Mesenchymal stem cell (in vitro differentiated cells and primary cell): ENCODE data around the gene LAMB2.

Experiments used
- DNase-seq: peaks from one replicate; pipeline ENCODE4 v3.0.0-alpha.2; 2013
- H2AFZ ChIP-seq: one replicate; pipeline ENCODE4 v1.6.1; 2013; ENCODE audit warnings: low read depth, mild to moderate bottlenecking, control low read depth, inconsistent platforms, low read length, moderate library complexity
- H2AK5ac ChIP-seq: 2 replicates; pipeline ENCODE4 v1.6.1; 2013; ENCODE audit warnings: low read length, moderate library complexity, mild to moderate bottlenecking, inconsistent platforms; ENCODE audit not compliant: severe bottlenecking
- H2BK120ac ChIP-seq: one replicate; pipeline ENCODE4 v1.6.1; 2013; ENCODE audit warnings: low read depth, mild to moderate bottlenecking, inconsistent platforms, low read length, moderate library complexity
- H2BK12ac ChIP-seq, 2 experiments: one replicate each; pipeline ENCODE4 v1.6.1; 2013; ENCODE audit warnings: inconsistent platforms in 2 of 2, low read length in 2 of 2, mild to moderate bottlenecking in 2 of 2, moderate library complexity in 2 of 2, control low read depth in 1 of 2
- H2BK15ac ChIP-seq: one replicate; pipeline ENCODE4 v1.6.1; 2013; ENCODE audit warnings: mild to moderate bottlenecking, low read depth, inconsistent platforms; ENCODE audit not compliant: poor library complexity, severe bottlenecking
- H2BK5ac ChIP-seq: 2 replicates; pipeline ENCODE4 v1.6.1; 2013; ENCODE audit warnings: low read depth, mild to moderate bottlenecking, low read length, control low read depth, inconsistent platforms; ENCODE audit not compliant: poor library complexity, severe bottlenecking
- H3K14ac ChIP-seq, 2 experiments: one replicate each; pipeline ENCODE4 v1.6.1; 2013; ENCODE audit warnings: inconsistent platforms in 2 of 2, low read length in 2 of 2, control low read depth in 1 of 2, mild to moderate bottlenecking in 1 of 2, moderate library complexity in 1 of 2
- H3K18ac ChIP-seq, 2 experiments: one replicate each; pipeline ENCODE4 v1.6.1; 2013; ENCODE audit warnings: inconsistent platforms in 2 of 2, low read length in 2 of 2, control low read depth in 1 of 2, low read depth in 1 of 2, mild to moderate bottlenecking in 1 of 2
- H3K23ac ChIP-seq, 2 experiments: one replicate each; pipeline ENCODE4 v1.6.1; 2013; ENCODE audit warnings: inconsistent platforms in 2 of 2, low read length in 2 of 2, mild to moderate bottlenecking in 2 of 2, moderate library complexity in 2 of 2, control low read depth in 1 of 2
- H3K27ac ChIP-seq: 2 replicates; pipeline ENCODE4 v1.5.1; 2013; ENCODE audit warnings: mild to moderate bottlenecking, moderate library complexity, low read length, control low read depth, inconsistent platforms; ENCODE audit not compliant: poor library complexity, severe bottlenecking
- H3K27me3 ChIP-seq, 2 experiments: 2 replicates each; pipeline versions ENCODE4 v1.6.1 to v1.7.0; 2013; ENCODE audit warnings: low read length in 2 of 2, mild to moderate bottlenecking in 2 of 2, moderate library complexity in 2 of 2, control low read depth in 1 of 2, inconsistent platforms in 1 of 2; ENCODE audit not compliant: control insufficient read depth in 1 of 2, insufficient read depth in 1 of 2
- H3K36me3 ChIP-seq, 2 experiments: 2 replicates each; pipeline versions ENCODE4 v1.6.1 to v1.7.0; 2013; ENCODE audit warnings: low read length in 2 of 2, control low read depth in 1 of 2, inconsistent platforms in 1 of 2, low read depth in 1 of 2, mild to moderate bottlenecking in 1 of 2; ENCODE audit not compliant: insufficient read depth in 2 of 2, control insufficient read depth in 1 of 2
- H3K4ac ChIP-seq, 2 experiments: one replicate each; pipeline ENCODE4 v1.6.1; 2013; ENCODE audit warnings: inconsistent platforms in 2 of 2, low read length in 2 of 2, mild to moderate bottlenecking in 2 of 2, moderate library complexity in 2 of 2, control low read depth in 1 of 2, low read depth in 1 of 2
- H3K4me1 ChIP-seq: 2 replicates; pipeline ENCODE4 v1.6.1; 2013; ENCODE audit warnings: low read depth, low read length, control low read depth; ENCODE audit not compliant: control insufficient read depth, insufficient read depth
- H3K4me2 ChIP-seq: 2 replicates; pipeline ENCODE4 v1.6.1; 2013; ENCODE audit warnings: low read length, mild to moderate bottlenecking, inconsistent platforms; ENCODE audit not compliant: poor library complexity, severe bottlenecking
- H3K4me3 ChIP-seq, 2 experiments: 2 replicates each; pipeline versions ENCODE4 v1.5.1 to v1.7.0; 2013; ENCODE audit warnings: low read length in 2 of 2, mild to moderate bottlenecking in 2 of 2, control low read depth in 1 of 2, low read depth in 1 of 2; ENCODE audit not compliant: insufficient read depth in 1 of 2
- H3K79me1 ChIP-seq: replicated peaks from 2 replicates; pipeline ENCODE4 v1.6.1; 2013; ENCODE audit warnings: mild to moderate bottlenecking, control low read depth, low read length, inconsistent platforms; ENCODE audit not compliant: poor library complexity, severe bottlenecking
- H3K9ac ChIP-seq: 2 replicates; pipeline ENCODE4 v1.7.0; 2013; ENCODE audit warnings: mild to moderate bottlenecking, low read length, moderate library complexity
- H3K9me3 ChIP-seq: 2 replicates; pipeline ENCODE4 v1.7.0; 2013; ENCODE audit warnings: mild to moderate bottlenecking, low read length; ENCODE audit not compliant: control insufficient read depth
- H4K8ac ChIP-seq: one replicate; pipeline ENCODE4 v1.6.1; 2013; ENCODE audit warnings: inconsistent platforms, mild to moderate bottlenecking, low read length, moderate library complexity
- H4K91ac ChIP-seq: one replicate; pipeline ENCODE4 v1.6.1; 2013; ENCODE audit warnings: mild to moderate bottlenecking, low read length, inconsistent platforms
- WGBS: methylation state at CpG from one replicate; pipeline ENCODE4 v1.1.7; 2013; ENCODE audit warnings: mixed read lengths; 5-methylcytosine and 5-hydroxymethylcytosine counted together

The LAMB2 gene

DNA sequence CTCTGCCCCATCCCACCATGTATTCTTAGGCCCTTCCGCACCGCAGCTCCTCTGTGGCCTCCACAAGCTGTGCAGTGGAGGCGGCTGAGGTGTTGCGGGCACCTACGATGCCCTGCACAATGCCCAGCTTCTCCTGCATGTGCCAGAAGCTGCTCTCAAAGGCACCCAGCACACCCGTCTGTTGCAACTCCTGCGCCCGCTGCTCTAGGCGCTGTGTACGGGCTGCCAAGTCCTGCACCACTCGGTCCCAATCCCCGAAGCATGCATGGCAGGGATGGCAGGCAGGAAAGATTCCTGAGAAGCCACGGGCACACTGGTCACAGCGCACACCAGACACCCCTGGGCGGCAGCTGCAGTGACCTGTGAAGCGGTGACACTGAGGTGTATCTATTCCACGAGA, 9.2 kb downstream of the LAMB2 start:
- H2BK120ac ChIP-seq, result no peak overlapping the region
- no peak overlapping the region for H4K8ac ChIP-seq
- H3K18ac ChIP-seq, result no peak overlapping the region
- no peaks in the 10 kb centered on the region for H3K27me3 ChIP-seq
- peaks cover 35% of the 10 kb centered on the region for H3K79me1 ChIP-seq
- no peak overlapping the region for H3K4ac ChIP-seq
- H2BK5ac ChIP-seq, result no peak overlapping the region
- H3K4me1 ChIP-seq, result peaks cover 14% of the 10 kb centered on the region
- H3K9ac ChIP-seq, result no peak overlapping the region
- H4K91ac ChIP-seq, result no peak overlapping the region
- no peak overlapping the region for H3K4me2 ChIP-seq
- no peak overlapping the region for H3K4me3 ChIP-seq
- H2AFZ ChIP-seq, result no peak overlapping the region
- 98% methylated on average over 17 of the region's 17 CpGs for WGBS
- no peak overlapping the region for H3K14ac ChIP-seq
- DNase-seq, result no peak
- H2AK5ac ChIP-seq, result no peak overlapping the region
- no peak overlapping the region for H2BK15ac ChIP-seq
- no peak overlapping the region for H2BK12ac ChIP-seq
- H3K27ac ChIP-seq, result no peak overlapping the region
- H3K9me3 ChIP-seq, result no peaks in the 10 kb centered on the region
- peaks cover 74 to 77% of the 10 kb centered on the region in 2 experiments for H3K36me3 ChIP-seq
- H3K23ac ChIP-seq, result no peak overlapping the region

DNA sequence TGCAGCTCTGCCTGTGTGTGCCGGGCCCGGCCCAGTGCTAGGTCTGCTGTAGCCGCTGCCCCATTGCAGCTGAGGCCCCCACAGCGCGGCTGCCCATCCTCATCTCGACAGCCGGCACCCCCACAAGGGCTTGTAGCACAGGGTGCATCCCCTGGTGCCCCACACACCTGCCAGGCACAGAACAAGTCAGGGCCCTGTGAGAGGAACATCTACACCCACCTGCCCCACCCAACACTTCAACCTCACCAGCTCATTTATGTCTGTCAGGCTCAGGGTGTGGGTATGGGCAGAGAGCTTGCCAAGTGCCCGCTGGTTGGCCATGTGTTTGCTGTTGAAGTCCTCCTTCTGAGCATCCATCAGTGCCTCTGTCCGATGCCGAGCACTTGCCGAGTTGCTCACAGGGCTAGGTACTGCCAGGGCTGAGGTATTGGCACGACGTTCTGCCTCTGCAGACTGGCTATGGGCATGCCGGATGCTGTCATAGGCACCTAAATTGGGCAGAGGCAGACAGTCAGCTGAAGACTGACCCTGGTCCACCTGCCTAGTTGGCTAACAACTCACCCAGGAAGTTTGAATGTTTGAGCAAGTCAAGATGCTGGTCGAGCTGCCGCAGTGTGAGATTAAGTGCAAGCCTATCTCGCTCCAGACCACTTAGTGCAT, 9.8 kb downstream of the LAMB2 start:
- Histone ChIP-seq H2AFZ (no peak overlapping the region), H4K8ac (no peak overlapping the region), H3K4me2 (no peak overlapping the region), H3K9me3 (no peaks in the 10 kb centered on the region), H3K23ac (no peak overlapping the region), H2BK12ac (no peak overlapping the region), H2BK5ac (no peak overlapping the region), H2AK5ac (no peak overlapping the region), H3K4me1 (peaks cover 14% of the 10 kb centered on the region), H3K4me3 (no peak overlapping the region), H2BK15ac (no peak overlapping the region), H3K79me1 (peaks cover 31% of the 10 kb centered on the region), H3K36me3 (peaks cover 73 to 75% of the 10 kb centered on the region in 2 experiments), H3K9ac (no peak overlapping the region), H3K27ac (no peak overlapping the region), H2BK120ac (no peak overlapping the region), H3K4ac (no peak overlapping the region), H3K14ac (no peak overlapping the region), H4K91ac (no peak overlapping the region), H3K18ac (no peak overlapping the region), H3K27me3 (no peaks in the 10 kb centered on the region)
- 98% methylated on average over 15 of the region's 17 CpGs for WGBS
- no peak for DNase-seq

DNA sequence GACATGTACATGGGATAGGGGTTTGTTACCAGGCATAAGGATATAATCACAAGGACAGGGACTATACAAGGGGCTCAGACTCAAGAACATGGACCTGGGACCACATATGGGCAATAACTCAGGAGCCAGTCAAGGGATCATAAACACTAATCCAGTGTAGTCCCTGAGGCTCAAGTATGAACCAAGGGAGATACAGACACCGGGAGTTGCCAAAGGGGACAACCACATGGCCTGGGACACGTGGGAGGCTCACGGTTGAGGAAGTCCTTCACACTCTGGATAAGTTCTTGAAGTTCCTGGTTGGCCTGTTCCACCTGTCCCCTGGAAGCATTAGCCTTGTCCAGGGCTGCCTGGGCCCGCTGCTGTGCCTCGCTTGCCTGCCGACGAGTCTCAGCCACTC, 10.4 kb downstream of the LAMB2 start:
- H3K23ac ChIP-seq, result no peak overlapping the region

DNA sequence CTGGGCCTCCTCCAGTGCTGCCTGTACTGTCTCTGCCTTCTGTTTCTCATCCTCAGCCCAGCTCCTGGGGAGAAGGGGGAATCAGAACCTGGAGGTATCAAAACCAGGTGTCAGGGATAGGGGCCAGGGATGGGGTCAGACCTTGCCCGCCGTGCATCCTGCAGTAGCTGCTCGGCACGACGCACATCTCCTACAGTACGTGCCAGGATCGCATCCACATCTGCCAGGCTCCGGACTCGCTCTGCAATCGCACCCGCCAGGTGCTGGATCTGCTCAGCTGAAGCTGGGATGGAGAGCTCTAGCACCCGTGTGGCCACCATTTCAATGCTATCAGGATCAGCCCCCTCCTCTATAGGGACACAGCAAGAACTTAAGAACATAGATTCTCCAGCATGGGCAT, 10.8 kb downstream of the LAMB2 start:
- Histone ChIP-seq H2BK5ac (no peak overlapping the region), H3K4me3 (no peak overlapping the region), H2AK5ac (no peak overlapping the region), H3K9ac (no peak overlapping the region), H3K27ac (no peak overlapping the region), H3K4ac (no peak overlapping the region), H3K23ac (no peak overlapping the region), H4K91ac (peak overlapping the region; percentile 45), H3K4me1 (peaks cover 14% of the 10 kb centered on the region), H3K18ac (no peak overlapping the region), H3K4me2 (no peak overlapping the region), H3K9me3 (no peaks in the 10 kb centered on the region), H4K8ac (no peak overlapping the region), H2BK12ac (no peak overlapping the region), H3K79me1 (peaks cover 40% of the 10 kb centered on the region), H2BK120ac (no peak overlapping the region), H2AFZ (no peak overlapping the region), H2BK15ac (no peak overlapping the region), H3K14ac (no peak overlapping the region), H3K36me3 (peaks cover 78 to 83% of the 10 kb centered on the region in 2 experiments), H3K27me3 (no peaks in the 10 kb centered on the region)
- 98% methylated on average over 11 of the region's 12 CpGs for WGBS
- no peak for DNase-seq

More for the DNA sequence above, 10.4 kb downstream of the LAMB2 start:
- Histone ChIP-seq H3K18ac (no peak overlapping the region), H3K4me3 (no peak overlapping the region), H3K79me1 (peaks cover 36% of the 10 kb centered on the region), H3K9ac (no peak overlapping the region), H3K27ac (no peak overlapping the region), H3K4me1 (peaks cover 14% of the 10 kb centered on the region), H2BK5ac (no peak overlapping the region), H2AFZ (no peak overlapping the region), H2BK15ac (no peak overlapping the region), H4K8ac (no peak overlapping the region), H2AK5ac (no peak overlapping the region), H3K14ac (no peak overlapping the region), H3K9me3 (no peaks in the 10 kb centered on the region), H4K91ac (no peak overlapping the region), H3K4ac (no peak overlapping the region), H2BK120ac (no peak overlapping the region), H2BK12ac (no peak overlapping the region), H3K27me3 (no peaks in the 10 kb centered on the region), H3K36me3 (peaks cover 78 to 79% of the 10 kb centered on the region in 2 experiments), H3K4me2 (no peak overlapping the region)
- no peak for DNase-seq
- WGBS, result 97% methylated on average over 7 of the region's 7 CpGs
